Epithelial cell of proximal tubule (primary cell): ENCODE measurements around the gene LMF1. TPM values are rescaled to one million over a fixed set of nuclear protein-coding genes. Genes with fewer than 3 reads are reported as not detected.

ENCODE experiments used
- DNase-seq: peaks from one replicate; pipeline ENCODE4 v3.0.0-alpha.2; 2011; ENCODE audit warnings: low read depth
- H3K4me3 ChIP-seq: 2 replicates; pipeline ENCODE4 v1.5.1; 2011; ENCODE audit warnings: low read depth, mild to moderate bottlenecking, low read length
- CTCF ChIP-seq: conservative IDR thresholded peaks from 2 replicates; pipeline ENCODE4 v1.5.1; 2012; ENCODE audit warnings: low read depth, mild to moderate bottlenecking, low read length
- total RNA-seq: library from RNA; depleted of rRNA; stranded (reverse); fragments of >200 nt; gene quantifications from 2 replicates; pipeline ENCODE4 v1.2.3, GENCODE V29; 2015

The LMF1 gene
- total RNA-seq, 1 donor from 2014 or later = 8.2 TPM

- H3K4me3 ChIP-seq = no peak overlapping the region
- no peak for DNase-seq
- TF ChIP-seq CTCF = no peak
These were observed 137.4 kb downstream of the LMF1 start for GRCh38 chr16:833411-833810.

GRCh38 chr16:832652-833336, 138.0 kb downstream of the LMF1 start:
- no peak for TF ChIP-seq CTCF
- H3K4me3 ChIP-seq = no peak overlapping the region
- DNase-seq = no peak

- no peak for TF ChIP-seq CTCF
- H3K4me3 ChIP-seq = no peak overlapping the region
- DNase-seq = no peak
These were observed 139.0 kb downstream of the LMF1 start for GRCh38 chr16:831571-832413.

- no peak for TF ChIP-seq CTCF
- no peak for DNase-seq
- H3K4me3 ChIP-seq = no peak overlapping the region
These were observed 139.8 kb downstream of the LMF1 start for GRCh38 chr16:830871-831570.

GRCh38 chr16:830107-830870, 140.5 kb downstream of the LMF1 start:
- H3K4me3 ChIP-seq = no peak overlapping the region
- no peak for DNase-seq
- no peak for TF ChIP-seq CTCF

GRCh38 chr16:828891-829290, 141.9 kb downstream of the LMF1 start:
- DNase-seq = no peak
- H3K4me3 ChIP-seq = no peak overlapping the region
- TF ChIP-seq CTCF = no peak
